Duodenal mucosa (tissue), 2 donors: ENCODE measurements around the gene BLVRA.
"Not testable (repeated sequence)": the region's sequence is repeated elsewhere in the genome, so short reads cannot be mapped to it uniquely, and the experiment has no call there.

Experiments used
- H3K27ac ChIP-seq: one replicate; pipeline ENCODE4 v1.7.0; 2013; ENCODE audit warnings: low read depth, low read length
- H3K27me3 ChIP-seq, 2 donors: one replicate each; pipeline ENCODE4 v1.7.0; 2013; ENCODE audit warnings: low read length in 2 of 2, control low read depth in 1 of 2; ENCODE audit not compliant: insufficient read depth in 2 of 2, control insufficient read depth in 1 of 2
- H3K36me3 ChIP-seq, 2 donors: one replicate each; pipeline ENCODE4 v1.7.0; 2013; ENCODE audit warnings: low read length in 2 of 2, control low read depth in 1 of 2; ENCODE audit not compliant: insufficient read depth in 2 of 2, control insufficient read depth in 1 of 2
- H3K4me1 ChIP-seq, 2 donors: one replicate each; pipeline ENCODE4 v1.7.0; 2013; ENCODE audit warnings: low read length in 2 of 2, control low read depth in 1 of 2; ENCODE audit not compliant: insufficient read depth in 2 of 2, control insufficient read depth in 1 of 2
- H3K4me3 ChIP-seq, 2 donors: one replicate each; pipeline ENCODE4 v1.7.0; 2013; ENCODE audit warnings: low read length in 2 of 2, low read depth in 1 of 2
- H3K9ac ChIP-seq, 2 donors: one replicate each; pipeline ENCODE4 v1.7.0; 2013; ENCODE audit warnings: low read length in 2 of 2, low read depth in 1 of 2
- H3K9me3 ChIP-seq, 2 donors: one replicate each; pipeline ENCODE4 v1.7.0; 2013; ENCODE audit warnings: low read length in 2 of 2, control low read depth in 1 of 2; ENCODE audit not compliant: control insufficient read depth in 1 of 2

BLVRA gene

GRCh38 chr7:43768887-43769272, 10.4 kb downstream of the BLVRA start:
- Histone ChIP-seq H3K9ac (no peak overlapping the region), H3K9me3 (no peaks in the 10 kb centered on the region), H3K4me1 (peaks cover 11% of the 10 kb centered on the region in 2 donors), H3K4me3 (no peak overlapping the region), H3K36me3 (peaks cover 0 to 6% of the 10 kb centered on the region in 2 donors), H3K27me3 (no peaks in the 10 kb centered on the region), H3K27ac (no peak overlapping the region)

GRCh38 chr7:43769281-43769680, 10.8 kb downstream of the BLVRA start:
- no peak overlapping the region for H3K4me3 ChIP-seq
- H3K27ac ChIP-seq, result no peak overlapping the region
- H3K9ac ChIP-seq, result no peak overlapping the region
- H3K9me3 ChIP-seq, result no peaks in the 10 kb centered on the region
- peaks cover 0 to 6% of the 10 kb centered on the region in 2 donors for H3K36me3 ChIP-seq
- peaks cover 7 to 8% of the 10 kb centered on the region in 2 donors for H3K4me1 ChIP-seq
- no peaks in the 10 kb centered on the region for H3K27me3 ChIP-seq

- H3K4me3 ChIP-seq, result no peak overlapping the region
- peaks cover under 1 to 1% of the 10 kb centered on the region in 2 donors for H3K4me1 ChIP-seq
- no peaks in the 10 kb centered on the region for H3K27me3 ChIP-seq
- H3K9me3 ChIP-seq, result no peaks in the 10 kb centered on the region
- peaks cover 0 to 6% of the 10 kb centered on the region in 2 donors for H3K36me3 ChIP-seq
- H3K9ac ChIP-seq, result no peak overlapping the region
- H3K27ac ChIP-seq, result no peak overlapping the region
Observed at GRCh38 chr7:43769791-43770465, 11.4 kb downstream of the BLVRA start.

GRCh38 chr7:43771128-43771527, 12.6 kb downstream of the BLVRA start:
- Histone ChIP-seq H3K36me3 (peaks cover 0 to 6% of the 10 kb centered on the region in 2 donors), H3K9ac (no peak overlapping the region), H3K4me3 (no peak overlapping the region), H3K27ac (no peak overlapping the region), H3K9me3 (no peaks in the 10 kb centered on the region), H3K27me3 (no peaks in the 10 kb centered on the region), H3K4me1 (no peaks in the 10 kb centered on the region)

GRCh38 chr7:43771573-43771972, 13.1 kb downstream of the BLVRA start:
- Histone ChIP-seq H3K9ac (no peak overlapping the region), H3K9me3 (no peaks in the 10 kb centered on the region), H3K27ac (no peak overlapping the region), H3K36me3 (peaks cover 0 to 6% of the 10 kb centered on the region in 2 donors), H3K27me3 (no peaks in the 10 kb centered on the region), H3K4me1 (no peaks in the 10 kb centered on the region), H3K4me3 (no peak overlapping the region)

GRCh38 chr7:43773268-43773667, 14.8 kb downstream of the BLVRA start:
- H3K9ac ChIP-seq, H3K27me3 ChIP-seq, H3K4me1 ChIP-seq, H3K36me3 ChIP-seq, H3K4me3 ChIP-seq, H3K9me3 ChIP-seq, H3K27ac ChIP-seq: not testable (repeated sequence)

- H3K27me3 ChIP-seq, H3K9me3 ChIP-seq, H3K36me3 ChIP-seq, H3K27ac ChIP-seq, H3K4me3 ChIP-seq, H3K4me1 ChIP-seq, H3K9ac ChIP-seq: not testable (repeated sequence)
Observed at GRCh38 chr7:43775255-43775654, 16.8 kb downstream of the BLVRA start.

- H3K27me3 ChIP-seq, H3K27ac ChIP-seq, H3K36me3 ChIP-seq, H3K9me3 ChIP-seq, H3K4me3 ChIP-seq, H3K9ac ChIP-seq, H3K4me1 ChIP-seq: not testable (repeated sequence)
Observed at GRCh38 chr7:43778293-43779044, 20.0 kb downstream of the BLVRA start.

GRCh38 chr7:43779045-43779812, 20.7 kb downstream of the BLVRA start:
- Histone ChIP-seq H3K36me3 (no peaks in the 10 kb centered on the region), H3K9me3 (no peaks in the 10 kb centered on the region), H3K27me3 (no peaks in the 10 kb centered on the region), H3K27ac (no peak overlapping the region), H3K9ac (no peak overlapping the region), H3K4me1 (peaks cover 4 to 6% of the 10 kb centered on the region in 2 donors), H3K4me3 (no peak overlapping the region)
